RWPE1 (cell line): ENCODE data around the gene PIP5K1C.
A peak's percentile ranks its signal among the peaks of the same experiment; 100 is the strongest.

Experiments used
- CTCF ChIA-PET: fragments of 350-600 bp; sonication (Branson Sonifier 250); formaldehyde crosslinking; extraction: SDS; loops from one replicate; lab custom pipeline; 2021; lab: Yijun Ruan, JAX
- POLR2A ChIA-PET: fragments of 400-600 bp; formaldehyde crosslinking; extraction: SDS; loops from one replicate; lab custom pipeline; 2020; ENCODE audit warnings: antibody characterized with exemption; ENCODE audit not compliant: low non-redundant PET; lab: Yijun Ruan, JAX
- DNase-seq: peaks from one replicate; pipeline ENCODE4 v3.0.0; 2012; ENCODE audit warnings: low spot score
- H3K27ac ChIP-seq: fragments of 450-650 bp; 2 replicates; pipeline ENCODE4 v1.5.1; 2017
- TF ChIP-seq, protein P1 (sequence below): fragments of 450-650 bp; conservative IDR thresholded peaks from 2 replicates; pipeline ENCODE4 v1.5.1; 2017; ENCODE audit warnings: low read depth, mild to moderate bottlenecking

PIP5K1C gene

DNA sequence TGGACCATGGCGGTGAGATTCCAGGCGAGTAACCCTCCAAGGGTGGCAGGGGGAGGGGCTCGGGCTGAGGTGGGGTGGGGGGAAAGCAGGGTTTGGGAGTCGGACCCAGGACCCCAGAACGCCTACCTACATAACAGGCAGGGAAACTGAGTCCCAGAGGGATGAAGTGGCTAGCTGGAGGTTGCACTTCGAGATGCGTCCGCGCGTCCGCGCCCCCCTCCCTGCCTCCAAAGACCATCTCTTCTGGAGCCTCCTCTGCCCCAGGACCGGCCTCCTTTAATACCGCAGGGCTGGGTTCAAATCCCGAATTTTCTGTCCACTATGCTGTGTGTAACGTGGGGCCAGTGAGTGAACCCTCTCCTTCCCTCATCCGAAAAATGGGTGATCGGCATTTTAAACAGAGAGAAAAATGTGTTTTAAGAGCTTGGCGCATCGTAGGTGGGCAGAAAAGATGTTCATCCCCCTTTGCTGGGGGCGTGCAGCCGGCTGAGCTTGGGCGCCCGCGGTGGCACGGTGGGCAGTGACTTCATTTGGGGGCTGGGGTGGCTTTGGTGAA, 21.7 kb upstream of the PIP5K1C start:
- TF ChIP-seq, protein P1, sequence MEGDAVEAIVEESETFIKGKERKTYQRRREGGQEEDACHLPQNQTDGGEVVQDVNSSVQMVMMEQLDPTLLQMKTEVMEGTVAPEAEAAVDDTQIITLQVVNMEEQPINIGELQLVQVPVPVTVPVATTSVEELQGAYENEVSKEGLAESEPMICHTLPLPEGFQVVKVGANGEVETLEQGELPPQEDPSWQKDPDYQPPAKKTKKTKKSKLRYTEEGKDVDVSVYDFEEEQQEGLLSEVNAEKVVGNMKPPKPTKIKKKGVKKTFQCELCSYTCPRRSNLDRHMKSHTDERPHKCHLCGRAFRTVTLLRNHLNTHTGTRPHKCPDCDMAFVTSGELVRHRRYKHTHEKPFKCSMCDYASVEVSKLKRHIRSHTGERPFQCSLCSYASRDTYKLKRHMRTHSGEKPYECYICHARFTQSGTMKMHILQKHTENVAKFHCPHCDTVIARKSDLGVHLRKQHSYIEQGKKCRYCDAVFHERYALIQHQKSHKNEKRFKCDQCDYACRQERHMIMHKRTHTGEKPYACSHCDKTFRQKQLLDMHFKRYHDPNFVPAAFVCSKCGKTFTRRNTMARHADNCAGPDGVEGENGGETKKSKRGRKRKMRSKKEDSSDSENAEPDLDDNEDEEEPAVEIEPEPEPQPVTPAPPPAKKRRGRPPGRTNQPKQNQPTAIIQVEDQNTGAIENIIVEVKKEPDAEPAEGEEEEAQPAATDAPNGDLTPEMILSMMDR, result no peak
- CTCF ChIA-PET, result interaction anchor here (0.6 to 1.0 kb wide), 4 partner anchors 12 to 320 kb away, joined by 3 to 4 read pairs (median 4); no protein-coding TSS in a partner anchor
- H3K27ac ChIP-seq, result no peak overlapping the region
- POLR2A ChIA-PET, result no interaction called here
- no peak for DNase-seq

DNA sequence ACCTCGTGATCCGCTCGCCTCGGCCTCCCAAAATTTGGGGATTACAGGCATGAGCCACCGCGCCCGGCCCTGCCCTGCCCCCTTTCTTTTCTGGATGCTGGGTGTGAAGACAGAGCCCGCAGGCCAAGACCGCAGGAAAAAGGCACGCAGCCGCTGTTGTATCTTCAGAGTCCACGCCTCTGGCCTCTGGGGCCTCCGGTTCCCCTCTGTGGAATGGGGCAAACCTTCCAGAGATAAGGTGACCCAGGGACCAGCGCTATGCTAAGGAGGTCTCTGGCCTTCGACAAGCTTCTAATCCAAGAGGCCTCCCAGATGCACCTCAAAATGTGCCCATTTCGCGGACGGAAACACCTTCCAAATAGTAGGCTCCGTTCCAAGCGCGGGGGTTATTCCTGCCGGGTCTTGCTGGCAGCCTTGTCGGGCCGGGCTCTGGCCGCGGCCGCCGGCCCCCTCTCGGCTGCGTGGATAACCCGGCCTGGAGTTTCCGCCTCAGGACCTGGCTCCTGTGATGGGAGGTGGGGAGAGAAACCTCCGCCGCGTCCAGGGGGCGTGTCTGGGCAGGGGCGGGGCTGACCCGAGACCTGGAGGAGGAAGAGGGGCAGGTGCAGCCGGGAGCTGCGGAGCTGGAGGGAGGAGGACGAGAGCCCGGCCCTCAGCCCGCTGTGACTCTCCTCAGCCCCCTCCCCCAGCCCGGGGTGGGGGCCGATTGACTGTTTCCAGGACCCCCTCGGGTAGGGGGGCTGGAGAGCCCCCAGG, 21.0 kb upstream of the PIP5K1C start:
- TF ChIP-seq, protein P1, result no peak
- DNase-seq, result peak; percentile 82
- H3K27ac ChIP-seq, result no peak overlapping the region
- POLR2A ChIA-PET, result no interaction called here
- CTCF ChIA-PET, result interaction anchor here (0.6 to 1.0 kb wide), 4 partner anchors 18 to 321 kb away, joined by 3 to 6 read pairs (median 4); no protein-coding TSS in a partner anchor

DNA sequence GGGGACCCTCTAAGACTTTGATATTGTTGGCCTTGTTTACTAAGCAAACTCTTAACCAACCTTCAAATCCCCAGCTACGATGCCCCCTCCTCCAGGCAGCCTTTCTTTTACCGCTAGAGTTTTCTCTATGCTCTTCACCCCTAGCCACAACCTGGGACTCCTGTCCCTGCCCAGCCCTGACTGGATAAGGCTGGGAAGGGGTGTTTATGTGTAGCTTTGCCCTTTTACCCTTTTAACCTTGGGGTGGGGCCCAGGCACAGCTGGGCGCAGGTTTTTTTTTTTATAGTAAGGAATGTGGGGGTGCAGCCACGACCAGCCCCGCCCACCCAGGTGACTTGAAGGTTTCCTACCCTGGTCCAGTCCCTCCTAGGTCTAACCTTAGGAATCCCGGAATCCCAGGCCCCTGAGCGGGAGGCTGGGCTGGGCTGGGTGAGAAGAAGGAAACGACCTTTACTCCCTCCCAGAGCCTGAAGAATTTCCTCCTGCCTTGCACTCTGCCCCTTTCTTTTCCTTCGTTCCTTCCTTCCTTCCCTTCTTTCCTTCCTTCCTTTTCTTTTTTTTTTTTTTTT, 20.2 kb upstream of the PIP5K1C start:
- DNase-seq, result no peak
- ChIA-PET CTCF (interaction anchor here (0.9 kb wide), 1 partner anchor 10 kb away, joined by 3 read pairs; no protein-coding TSS in a partner anchor), POLR2A (no interaction called here)
- H3K27ac ChIP-seq, result no peak overlapping the region
- TF ChIP-seq, protein P1, result no peak

DNA sequence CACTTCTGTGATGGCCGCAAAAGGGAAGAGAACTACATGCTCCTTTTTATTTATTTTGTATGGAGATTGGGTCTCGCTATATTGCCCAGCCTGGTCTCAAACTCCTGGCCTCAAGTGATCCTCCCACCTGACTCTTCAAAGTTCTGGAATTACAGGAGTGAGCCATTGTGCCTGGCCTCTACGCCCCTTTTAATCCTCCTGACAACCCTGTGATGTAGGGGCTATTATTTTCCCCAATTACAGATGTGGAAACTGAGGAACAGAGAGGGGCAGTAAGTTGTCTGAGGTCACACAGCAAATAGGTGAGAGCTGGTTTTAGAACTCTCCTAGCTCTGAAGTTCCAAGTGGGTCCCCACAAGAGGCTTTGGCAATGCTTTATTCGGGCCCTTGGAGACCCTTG, 19.6 kb upstream of the PIP5K1C start:
- ChIA-PET POLR2A (no interaction called here), CTCF (interaction anchor here (0.6 to 0.9 kb wide), 2 partner anchors 9 to 71 kb away, joined by 3 read pairs; no protein-coding TSS in a partner anchor)
- no peak overlapping the region for H3K27ac ChIP-seq
- no peak for DNase-seq
- TF ChIP-seq, protein P1, result no peak

DNA sequence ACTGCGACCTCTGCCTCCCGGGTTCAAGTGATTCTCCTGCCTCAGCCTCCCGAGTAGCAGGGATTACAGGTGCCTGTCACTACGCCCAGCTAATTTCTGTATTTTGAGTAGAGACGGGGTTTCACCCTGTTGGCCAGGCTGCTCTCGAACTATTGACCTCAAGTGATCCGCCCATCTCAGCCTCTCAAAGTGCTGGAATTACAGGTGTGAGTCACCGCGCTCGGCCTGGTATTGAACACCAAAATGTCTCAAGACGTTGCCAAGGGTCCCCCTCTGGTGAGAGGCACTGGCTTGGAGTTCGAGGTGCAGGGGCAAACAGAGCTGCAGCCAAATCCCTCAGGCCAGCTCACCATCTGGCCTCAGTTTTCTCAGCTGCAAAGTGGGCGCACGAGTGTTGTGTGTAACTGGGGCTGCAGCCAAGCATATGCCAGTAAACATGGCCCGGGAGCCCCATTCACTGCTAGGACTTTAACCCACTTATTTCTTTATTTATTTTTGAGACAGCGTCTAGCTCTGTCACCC, 15.9 kb upstream of the PIP5K1C start:
- POLR2A ChIA-PET, result no interaction called here
- TF ChIP-seq, protein P1, result no peak
- DNase-seq, result no peak
- CTCF ChIA-PET, result interaction anchor here (0.7 kb wide), 1 partner anchor 97 kb away, joined by 3 read pairs; no protein-coding TSS in a partner anchor
- no peak overlapping the region for H3K27ac ChIP-seq
